HepG2 (cell line): ENCODE results near the gene XRN1.

Experiments used
- CEBPZ ChIP-seq: IDR thresholded peaks from 2 replicates; pipeline ENCODE4 v1.6.1; 2012; ENCODE audit warnings: low read length, improper control_type of control experiment
- CREM ChIP-seq, 2 experiments: sonication (generic) in 1 of 2; formaldehyde crosslinking in 1 of 2; IDR thresholded peaks; 2 replicates each; pipeline versions ENCODE4 v1.4.0 to v1.6.1; 2016 to 2020; ENCODE audit warnings: antibody characterized with exemption in 1 of 2, mild to moderate bottlenecking in 1 of 2, missing genetic modification reagents in 1 of 2
- CTCF ChIP-seq: sonication (generic); formaldehyde crosslinking; IDR thresholded peaks from 2 replicates; pipeline ENCODE4 v1.5.0; 2020; ENCODE audit warnings: mild to moderate bottlenecking, missing genetic modification reagents, moderate library complexity
- IRF2 ChIP-seq: IDR thresholded peaks from 2 replicates; pipeline ENCODE4 v1.6.1; 2018; ENCODE audit warnings: missing genetic modification reagents, missing compliant biosample characterization
- MBD4 ChIP-seq: IDR thresholded peaks from 2 replicates; pipeline ENCODE4 v1.6.1; 2012; ENCODE audit warnings: low read length, inconsistent platforms, borderline replicate concordance
- NKX3-1 ChIP-seq: sonication (generic); formaldehyde crosslinking; IDR thresholded peaks from 2 replicates; pipeline ENCODE4 v1.5.0; 2020; ENCODE audit warnings: missing genetic modification reagents
- POLR2A ChIP-seq, 2 experiments: IDR thresholded peaks; 2 replicates each; pipeline ENCODE4 v1.6.1; 2011; ENCODE audit warnings: low read depth in 2 of 2, low read length in 2 of 2, mild to moderate bottlenecking in 1 of 2, moderate library complexity in 1 of 2; ENCODE audit not compliant: insufficient read depth in 1 of 2
- RFX1 ChIP-seq: fragments of 450-650 bp; IDR thresholded peaks from 2 replicates; pipeline ENCODE4 v1.6.1; 2017
- ZBTB7B ChIP-seq: sonication (generic); formaldehyde crosslinking; IDR thresholded peaks from 2 replicates; pipeline ENCODE4 v1.4.0; 2020; ENCODE audit warnings: missing genetic modification reagents
- ZNF24 ChIP-seq: fragments of 450-650 bp; IDR thresholded peaks from 2 replicates; pipeline ENCODE4 v1.6.1; 2017; ENCODE audit warnings: antibody characterized with exemption, mild to moderate bottlenecking
- ZNF407 ChIP-seq: sonication (generic); formaldehyde crosslinking; IDR thresholded peaks from one replicate; pipeline ENCODE4 v1.5.1; 2020; ENCODE audit warnings: mild to moderate bottlenecking, missing genetic modification reagents; ENCODE audit errors: not compliant biosample characterization
- ZNF615 ChIP-seq: sonication (generic); formaldehyde crosslinking; IDR thresholded peaks from 2 replicates; pipeline ENCODE4 v1.5.0; 2020; ENCODE audit warnings: mild to moderate bottlenecking, missing genetic modification reagents, borderline replicate concordance
- ZSCAN9 ChIP-seq: IDR thresholded peaks from 2 replicates; pipeline ENCODE4 v1.6.1; 2016; ENCODE audit warnings: borderline replicate concordance

- TF ChIP-seq NKX3-1 = no peak
- TF ChIP-seq CTCF (CRISPR knock-in tag) = no peak
- no peak for TF ChIP-seq IRF2
- no peak for TF ChIP-seq ZBTB7B (CRISPR knock-in tag)
- no peak for TF ChIP-seq MBD4
- no peak for TF ChIP-seq CEBPZ
- TF ChIP-seq ZNF615 (CRISPR knock-in tag) = no peak
- no peak for TF ChIP-seq ZNF407 (CRISPR knock-in tag)
- no peak for TF ChIP-seq ZNF24
- TF ChIP-seq CREM (IDR thresholded peaks at IDR 0.05) = no peak
- TF ChIP-seq CREM (CRISPR knock-in tag; IDR thresholded peaks at IDR 0.05) = no peak
- no peak for TF ChIP-seq ZSCAN9 (CRISPR knock-in tag)
- TF ChIP-seq POLR2A (IDR thresholded peaks at IDR 0.05; ENCODE audit: insufficient read depth in 1 of 2, low read depth in 2 of 2, low read length in 2 of 2) = no peak
- TF ChIP-seq RFX1 = no peak
Measured at GRCh38 chr3:142459929-142460328, 12.1 kb upstream of the XRN1 start.
